Panc1 (cell line): ENCODE measurements around the gene ATP6V0A4. TPM values are rescaled to one million over a fixed set of nuclear protein-coding genes. Genes with fewer than 3 reads are reported as not detected.
A peak's percentile ranks its signal among the peaks of the same experiment; 100 is the strongest.

ENCODE experiments used
- ATAC-seq: fragments of 200-7000 bp; cut with Tn5 transposase; 2 replicates; pipeline ENCODE4 v1.9.1; 2020; ENCODE audit warnings: mild to moderate bottlenecking, moderate library complexity
- BruUV-seq: library from RNA; stranded (reverse); fragments of 400-500 nt; replicated peaks from 2 replicates; lab custom pipeline; 2021; lab: Mats Ljungman, UMichigan
- CTCF ChIA-PET: fragments of 300-600 bp; sonication (Branson Sonifier 250); formaldehyde crosslinking; loops from one replicate; lab custom pipeline; 2022; ENCODE audit warnings: antibody characterized with exemption; lab: Charles Lee
- POLR2A ChIA-PET: fragments of 300-600 bp; sonication (Branson Sonifier 250); formaldehyde crosslinking; loops from one replicate; lab custom pipeline; 2022; ENCODE audit warnings: antibody characterized with exemption; lab: Charles Lee
- DNase-seq: peaks from one replicate; pipeline ENCODE4 v3.0.0-alpha.2; 2010; ENCODE audit warnings: low read depth, low spot score
- H3K27ac ChIP-seq: 2 replicates; pipeline ENCODE4 v1.5.1; 2011; ENCODE audit warnings: mild to moderate bottlenecking, low read length, inconsistent platforms
- H3K27me3 ChIP-seq: fragments of 200-500 bp; sonication (Bioruptor generic); 2 replicates; pipeline ENCODE4 v1.6.0; 2014; ENCODE audit warnings: low read length, inconsistent platforms; ENCODE audit not compliant: control insufficient read depth, insufficient read depth
- H3K36me3 ChIP-seq: fragments of 200-500 bp; sonication (Bioruptor generic); 2 replicates; pipeline ENCODE4 v1.5.1; 2014; ENCODE audit warnings: inconsistent platforms, mild to moderate bottlenecking, low read length, moderate library complexity; ENCODE audit not compliant: control insufficient read depth, insufficient read depth
- H3K4me1 ChIP-seq: 2 replicates; pipeline ENCODE4 v1.5.1; 2011; ENCODE audit warnings: inconsistent platforms, mild to moderate bottlenecking, low read length, moderate library complexity; ENCODE audit not compliant: control insufficient read depth, insufficient read depth
- H3K4me3 ChIP-seq, 2 experiments: 2 replicates each; pipeline ENCODE4 v1.5.1; 2011 to 2012; ENCODE audit warnings: low read depth in 2 of 2, low read length in 2 of 2, mild to moderate bottlenecking in 2 of 2, inconsistent platforms in 1 of 2, moderate library complexity in 1 of 2
- H3K9me3 ChIP-seq: fragments of 200-500 bp; sonication (Bioruptor generic); 2 replicates; pipeline ENCODE4 v1.5.1; 2014; ENCODE audit warnings: low read depth, mild to moderate bottlenecking, inconsistent platforms, low read length, moderate library complexity; ENCODE audit not compliant: control insufficient read depth, insufficient read depth
- POLR2AphosphoS5 ChIP-seq: IDR thresholded peaks from 2 replicates; pipeline ENCODE4 v1.6.1; 2012; ENCODE audit warnings: mild to moderate bottlenecking, low read depth, low read length, moderate library complexity
- SIN3A ChIP-seq: IDR thresholded peaks from 2 replicates; pipeline ENCODE4 v1.6.1; 2012; ENCODE audit warnings: low read depth, mild to moderate bottlenecking, low read length, moderate library complexity, borderline replicate concordance; ENCODE audit not compliant: insufficient read depth
- TCF7L2 ChIP-seq: IDR thresholded peaks from 2 replicates; pipeline ENCODE4 v1.6.1; 2011; ENCODE audit warnings: mild to moderate bottlenecking, low read depth, low read length, inconsistent platforms
- in situ Hi-C: cut with HindIII; loops from 2 replicates; pipeline ENCODE4 v1.10.0; 2016; ENCODE audit warnings: low sequenced_read_pairs, low pct_unique_long_range_greater_than_20kb
- intact Hi-C: fragments of 100-400 bp; cut with micrococcal nuclease; formaldehyde crosslinking; loops from one replicate; pipeline ENCODE4 v1.10.0; 2022; ENCODE audit not compliant: unreplicated experiment
- total RNA-seq: library from RNA; stranded (reverse); gene quantifications from one replicate; pipeline ENCODE4 v1.2.1, GENCODE V29; 2021; ENCODE audit not compliant: unreplicated experiment
- TF ChIP-seq, protein P1 (sequence below): fragments of 450-650 bp; IDR thresholded peaks from 2 replicates; pipeline ENCODE4 v1.5.1; 2017; ENCODE audit warnings: mild to moderate bottlenecking

ATP6V0A4 gene
- total RNA-seq, 1 experiment from 2014 or later: 0.15 TPM

DNA sequence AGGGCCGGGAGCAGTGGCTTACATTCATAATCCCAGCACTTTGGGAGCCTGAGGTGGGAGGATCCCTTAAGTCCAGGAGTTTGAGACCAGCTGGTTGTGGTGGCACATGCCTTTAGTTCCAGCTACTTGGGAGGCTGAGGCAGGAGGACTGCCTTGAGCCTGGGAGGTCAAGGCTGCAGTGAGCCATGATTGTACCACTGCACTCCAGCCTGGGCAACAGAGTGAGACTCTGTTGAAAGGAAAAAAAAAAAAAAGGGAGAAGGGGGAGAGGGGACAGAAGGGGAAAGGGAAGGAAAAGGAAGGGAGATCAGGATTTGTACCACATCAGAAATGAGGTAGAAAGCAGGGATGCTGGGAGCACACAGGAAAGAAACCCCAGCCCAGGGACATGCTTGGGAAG, 58.1 kb downstream of the ATP6V0A4 start:
- CTCF ChIA-PET: no interaction called here
- in situ Hi-C loops: no loop called here
- no TSS peak for BruUV-seq

DNA sequence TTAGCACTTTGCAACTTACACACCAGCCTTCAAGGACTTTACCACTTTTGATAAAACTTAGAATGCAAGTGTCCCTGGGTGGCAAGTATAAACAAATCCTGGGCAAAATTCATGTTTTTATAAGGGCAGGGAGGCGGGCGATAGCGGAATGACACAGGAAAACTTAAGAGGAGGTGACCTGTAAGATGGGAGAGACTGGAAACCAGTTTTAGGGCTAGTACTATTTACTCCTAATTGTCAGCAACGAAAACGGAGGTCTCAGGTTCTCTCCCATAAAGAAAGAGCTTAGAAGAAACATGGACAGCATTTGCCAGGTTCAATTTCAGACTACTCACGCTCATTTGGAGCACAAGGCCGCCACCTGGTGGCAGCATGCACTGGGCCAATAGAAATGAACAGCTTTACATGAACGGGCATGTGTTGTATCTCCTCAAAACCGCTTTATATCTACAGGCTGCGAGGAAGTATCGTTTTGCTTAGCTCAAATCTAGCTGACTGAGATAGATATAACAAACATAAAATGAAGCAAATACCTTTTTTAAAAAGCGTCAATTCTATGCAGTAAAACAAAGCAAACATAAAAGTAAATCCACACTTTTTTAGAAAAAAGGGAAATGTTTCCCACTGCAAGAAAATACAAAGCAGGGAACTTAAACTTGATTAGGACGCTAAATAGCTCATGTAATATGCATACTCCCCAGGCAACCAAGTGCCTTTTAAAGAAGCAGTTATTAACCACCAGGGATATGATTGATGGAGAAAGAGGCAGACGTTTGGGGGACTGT, 59.3 kb downstream of the ATP6V0A4 start:
- H3K4me1 ChIP-seq: no peaks in the 10 kb centered on the region
- H3K27ac ChIP-seq: no peak overlapping the region
- TF ChIP-seq POLR2AphosphoS5 (no peak), SIN3A (no peak), TCF7L2 (no peak)
- TF ChIP-seq, protein P1, sequence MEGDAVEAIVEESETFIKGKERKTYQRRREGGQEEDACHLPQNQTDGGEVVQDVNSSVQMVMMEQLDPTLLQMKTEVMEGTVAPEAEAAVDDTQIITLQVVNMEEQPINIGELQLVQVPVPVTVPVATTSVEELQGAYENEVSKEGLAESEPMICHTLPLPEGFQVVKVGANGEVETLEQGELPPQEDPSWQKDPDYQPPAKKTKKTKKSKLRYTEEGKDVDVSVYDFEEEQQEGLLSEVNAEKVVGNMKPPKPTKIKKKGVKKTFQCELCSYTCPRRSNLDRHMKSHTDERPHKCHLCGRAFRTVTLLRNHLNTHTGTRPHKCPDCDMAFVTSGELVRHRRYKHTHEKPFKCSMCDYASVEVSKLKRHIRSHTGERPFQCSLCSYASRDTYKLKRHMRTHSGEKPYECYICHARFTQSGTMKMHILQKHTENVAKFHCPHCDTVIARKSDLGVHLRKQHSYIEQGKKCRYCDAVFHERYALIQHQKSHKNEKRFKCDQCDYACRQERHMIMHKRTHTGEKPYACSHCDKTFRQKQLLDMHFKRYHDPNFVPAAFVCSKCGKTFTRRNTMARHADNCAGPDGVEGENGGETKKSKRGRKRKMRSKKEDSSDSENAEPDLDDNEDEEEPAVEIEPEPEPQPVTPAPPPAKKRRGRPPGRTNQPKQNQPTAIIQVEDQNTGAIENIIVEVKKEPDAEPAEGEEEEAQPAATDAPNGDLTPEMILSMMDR: peak; percentile 94
- intact Hi-C loops: loop anchor here (1.0 to 5.0 kb wide), 5 partner anchors 271 to 836 kb away; partner anchors contain the start of gene CREB3L2
- ATAC-seq: peak; percentile 94
- no peaks in the 10 kb centered on the region for H3K36me3 ChIP-seq
- ChIA-PET POLR2A (interaction anchor here (0.5 to 1.0 kb wide), 2 partner anchors 35 to 577 kb away, joined by 3 to 12 read pairs; no protein-coding TSS in a partner anchor), CTCF (interaction anchor here (0.5 to 1.4 kb wide), 5 partner anchors 75 to 728 kb away, joined by 3 to 7 read pairs (median 5); no protein-coding TSS in a partner anchor)
- no TSS peak for BruUV-seq
- H3K9me3 ChIP-seq: no peaks in the 10 kb centered on the region
- no peaks in the 10 kb centered on the region for H3K27me3 ChIP-seq
- no peak overlapping the region for H3K4me3 ChIP-seq
- in situ Hi-C loops: no loop called here
- peak; percentile 92 for DNase-seq

More for the DNA sequence above, 58.1 kb downstream of the ATP6V0A4 start:
- H3K36me3 ChIP-seq: no peaks in the 10 kb centered on the region
- H3K27ac ChIP-seq: no peak overlapping the region
- no peak for TF ChIP-seq SIN3A
- TF ChIP-seq, protein P1: no peak
- H3K4me1 ChIP-seq: no peaks in the 10 kb centered on the region
- H3K4me3 ChIP-seq: no peak overlapping the region
- POLR2A ChIA-PET: no interaction called here
- ATAC-seq (no peak), DNase-seq (no peak)
- H3K27me3 ChIP-seq: no peaks in the 10 kb centered on the region
- H3K9me3 ChIP-seq: no peaks in the 10 kb centered on the region
- intact Hi-C loops: loop anchor here (5.0 kb wide), 4 partner anchors 273 to 838 kb away; partner anchors contain the start of gene CREB3L2

DNA sequence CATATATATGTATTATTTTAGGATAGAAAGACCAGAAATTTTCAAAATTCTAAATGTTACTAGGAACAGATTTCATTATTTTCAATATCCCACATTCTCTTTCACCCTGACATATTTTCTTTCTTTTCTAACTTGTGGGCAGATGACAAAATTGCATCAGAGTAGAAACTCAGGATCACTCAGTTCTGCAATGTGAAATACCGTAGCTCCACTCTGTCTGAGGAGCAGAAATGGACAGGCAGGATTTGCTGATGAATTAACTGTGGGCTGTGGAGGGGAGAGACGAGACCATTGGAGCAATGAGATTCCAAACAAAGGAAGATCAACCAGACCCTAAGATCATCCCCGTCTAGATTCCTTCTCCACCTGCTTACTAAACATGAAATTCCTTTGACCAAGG, 59.9 kb downstream of the ATP6V0A4 start:
- POLR2A ChIA-PET: interaction anchor here (0.5 to 1.0 kb wide), 2 partner anchors 34 to 577 kb away, joined by 3 to 12 read pairs; no protein-coding TSS in a partner anchor
- CTCF ChIA-PET: interaction anchor here (0.5 to 1.4 kb wide), 5 partner anchors 74 to 835 kb away, joined by 3 to 7 read pairs (median 5); no protein-coding TSS in a partner anchor
- Histone ChIP-seq H3K27me3 (no peaks in the 10 kb centered on the region), H3K36me3 (no peaks in the 10 kb centered on the region), H3K4me3 (no peak overlapping the region), H3K27ac (no peak overlapping the region), H3K9me3 (no peaks in the 10 kb centered on the region), H3K4me1 (no peaks in the 10 kb centered on the region)
- in situ Hi-C loops (no loop called here), intact Hi-C loops (loop anchor here (1.0 to 5.0 kb wide), 5 partner anchors 271 to 836 kb away; partner anchors contain the start of gene CREB3L2)
- ATAC-seq (no peak), DNase-seq (no peak)
- TF ChIP-seq POLR2AphosphoS5 (no peak), SIN3A (no peak)
- TF ChIP-seq, protein P1: no peak
- BruUV-seq: no TSS peak
